Inflammatory macrophage (primary cell): Measurements from ENCODE around the gene F2.

Experiments used
- DNase-seq, 2 donors: peaks; one replicate each; pipeline ENCODE4 v3.0.0-alpha.2; 2020 to 2022

Gene F2

DNA sequence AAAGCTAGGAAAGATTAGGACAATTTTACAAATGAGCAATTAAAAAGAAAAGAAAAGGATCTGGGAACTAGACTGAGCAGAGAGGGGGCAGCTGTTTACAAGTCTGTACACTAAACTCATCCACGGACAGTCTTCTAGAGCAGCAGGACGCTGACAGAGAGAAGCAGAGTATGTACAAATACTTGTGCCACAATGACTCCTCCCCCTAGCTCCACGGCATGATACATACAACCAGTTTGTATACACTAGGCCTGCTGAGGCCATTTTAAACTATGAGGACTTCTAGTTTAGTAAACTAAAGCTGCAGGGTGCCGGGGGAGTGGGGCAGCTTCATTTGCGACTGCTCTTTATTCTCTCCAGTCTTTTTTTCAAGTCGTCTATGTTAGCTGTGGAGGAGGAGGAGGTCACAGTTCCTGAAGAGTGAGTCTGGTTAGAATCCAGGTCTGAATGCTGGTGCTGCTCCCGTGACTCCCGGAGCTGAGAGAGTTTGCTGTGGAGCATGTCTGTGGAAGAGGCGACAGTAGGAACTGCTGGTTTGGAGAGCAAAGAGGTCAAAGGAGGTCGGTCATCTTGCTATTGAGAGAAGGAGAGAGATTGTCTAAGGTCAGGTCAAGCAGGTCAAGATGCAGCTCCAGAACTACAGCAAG is 24.8 kb downstream of the F2 start:
- no peak for DNase-seq

DNA sequence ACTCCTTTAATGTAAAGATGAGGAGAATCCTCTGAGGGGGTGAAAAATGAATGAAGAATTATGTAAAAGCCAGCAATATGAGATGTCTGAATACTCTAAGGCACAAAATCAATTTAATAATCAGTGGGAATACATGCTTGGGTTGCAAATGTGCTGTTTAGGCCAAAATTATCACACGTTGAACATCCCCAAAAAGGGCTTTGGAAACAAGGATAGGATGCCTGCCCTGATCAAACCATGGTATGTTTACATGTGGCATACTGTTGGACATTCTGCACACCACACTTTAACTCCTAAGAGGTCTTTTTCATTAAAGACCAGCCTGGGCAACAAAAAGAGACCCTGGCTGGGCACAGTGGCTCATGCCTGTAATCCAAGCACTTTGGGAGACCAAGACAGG is 26.3 kb downstream of the F2 start:
- no peak for DNase-seq

DNA sequence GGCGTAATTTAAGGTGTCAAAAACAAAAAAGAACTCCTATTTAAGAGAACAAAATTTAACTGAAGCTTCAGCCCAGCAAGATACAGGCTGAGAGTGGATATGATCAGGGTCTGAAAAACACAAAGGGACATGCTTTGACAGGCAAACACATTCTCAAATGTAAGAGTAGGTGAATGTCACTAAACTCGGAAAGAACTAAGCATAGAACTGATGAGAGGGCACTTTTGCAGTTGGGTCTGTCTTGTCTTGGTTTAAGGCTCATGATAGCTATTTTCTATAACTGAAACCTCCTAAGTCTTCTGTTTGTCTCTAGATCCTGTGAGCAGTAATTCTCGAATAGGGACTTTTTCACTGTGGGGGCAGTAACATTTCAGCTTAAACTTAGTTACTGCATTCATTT is 27.0 kb downstream of the F2 start:
- no peak for DNase-seq

- DNase-seq = no peak
Observed at GRCh38 chr11:46747150-46747549, 28.1 kb downstream of the F2 start.

- DNase-seq = no peak
Observed at GRCh38 chr11:46755962-46756361, 36.9 kb downstream of the F2 start.

GRCh38 chr11:46759196-46759595 is 40.2 kb downstream of the F2 start:
- no peak for DNase-seq

DNA sequence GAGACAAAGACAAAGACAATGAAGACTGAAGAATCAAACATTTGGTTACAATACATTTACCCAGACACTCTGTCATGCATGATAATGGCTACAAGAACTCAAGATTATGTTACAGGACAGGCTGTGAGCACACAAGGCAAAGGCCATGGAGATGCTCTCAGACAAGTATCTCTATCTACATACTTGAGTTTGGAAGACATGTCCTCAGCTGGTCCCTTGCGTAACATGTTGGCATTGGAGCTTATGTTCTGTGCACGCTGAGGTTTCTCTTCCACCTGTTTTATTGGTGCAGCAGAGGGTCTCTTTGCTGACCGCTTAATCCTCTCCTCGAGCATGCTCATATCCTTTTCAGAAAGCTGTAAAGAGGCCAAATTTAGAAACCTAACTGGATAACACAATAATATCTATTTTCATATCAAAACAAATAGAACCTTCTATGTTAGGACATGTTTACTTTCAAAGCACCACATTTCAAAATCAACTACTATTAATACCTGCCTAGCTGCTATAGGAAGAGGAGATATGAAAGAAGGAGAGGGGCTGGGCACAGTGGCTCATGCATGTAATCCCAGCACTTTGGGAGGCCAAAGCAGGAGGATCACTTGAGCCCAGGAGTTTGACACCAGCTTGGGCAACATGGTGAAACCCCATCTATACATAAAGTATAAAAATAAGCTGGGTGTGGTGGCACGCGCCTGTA is 41.6 kb downstream of the F2 start:
- DNase-seq = no peak

GRCh38 chr11:46761807-46762206 is 42.8 kb downstream of the F2 start:
- DNase-seq = no peak

DNA sequence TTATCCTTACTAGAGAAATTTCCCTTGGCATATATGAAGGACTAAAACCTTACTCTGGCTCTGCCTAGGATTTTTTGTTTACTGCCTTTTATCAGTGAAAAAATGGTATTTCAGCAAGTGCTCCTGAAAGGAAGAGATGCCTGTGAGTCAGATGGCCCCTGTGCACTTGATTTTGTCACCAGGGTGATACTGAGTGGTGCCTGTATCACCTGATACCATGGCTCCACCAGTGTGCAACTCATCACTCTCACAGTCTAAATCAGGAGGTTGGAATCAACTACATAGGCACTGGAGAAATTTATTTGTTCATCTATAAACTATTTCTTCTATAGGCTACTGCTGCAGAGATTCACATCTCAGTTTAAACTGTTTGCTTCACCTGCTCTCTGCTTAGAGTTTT is 43.2 kb downstream of the F2 start:
- DNase-seq = no peak

DNA sequence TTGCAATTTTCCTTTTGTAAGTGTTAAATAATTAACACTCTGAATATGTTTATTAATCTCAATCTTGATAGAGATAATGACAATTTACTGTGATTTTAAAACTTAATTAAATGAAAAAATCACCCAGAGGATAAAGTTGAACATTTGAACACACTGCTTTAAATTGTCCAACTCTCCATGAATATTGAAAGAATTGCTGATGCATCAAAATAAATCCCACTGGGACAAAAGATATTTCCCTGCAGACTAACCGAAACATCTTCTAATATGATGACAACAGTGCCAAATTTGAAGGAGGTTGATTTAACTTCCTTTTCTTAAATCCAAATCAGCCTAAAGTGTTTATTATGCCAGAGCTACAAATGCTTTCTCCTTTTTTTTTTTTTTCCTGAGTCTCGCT is 47.6 kb downstream of the F2 start:
- no peak for DNase-seq

GRCh38 chr11:46769636-46770221 is 50.7 kb downstream of the F2 start:
- no peak for DNase-seq

DNA sequence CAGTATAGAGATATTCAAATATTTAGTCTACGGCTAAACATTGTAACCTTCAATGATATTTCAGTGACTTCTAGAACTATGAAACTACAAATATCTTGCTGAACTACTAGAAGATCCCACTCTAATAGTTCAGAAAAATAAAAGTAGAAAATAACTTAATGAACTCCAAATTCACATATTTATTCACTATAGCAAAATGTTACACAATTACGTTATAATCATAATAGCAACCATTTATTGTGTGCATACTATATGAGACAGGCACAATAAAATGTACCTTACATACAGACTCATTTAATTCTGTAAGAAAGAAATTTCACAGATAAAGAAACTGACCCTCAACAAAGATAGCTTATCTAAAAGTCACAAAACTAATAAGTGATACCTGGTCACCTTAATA is 57.9 kb downstream of the F2 start:
- no peak for DNase-seq

DNA sequence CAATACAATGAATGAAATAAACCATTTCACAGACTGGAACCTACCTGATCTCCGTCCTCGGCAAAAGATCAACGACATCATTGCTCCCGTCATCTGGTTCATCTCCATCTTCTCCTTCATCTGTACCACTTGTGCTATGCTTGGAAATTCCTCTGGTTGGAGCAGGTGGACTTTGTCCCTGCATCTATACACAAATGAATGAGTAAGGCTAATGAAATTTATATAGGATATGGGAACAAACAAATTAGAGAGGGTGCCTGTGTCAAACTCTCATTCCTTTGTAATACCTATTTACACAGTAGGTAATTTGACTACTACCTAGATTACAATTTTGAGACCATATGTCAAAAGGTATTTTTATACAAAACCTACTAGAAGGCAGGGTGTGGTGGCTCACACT is 59.4 kb downstream of the F2 start:
- DNase-seq = no peak
